Chondrocyte (in vitro differentiated cells): ENCODE data around the gene AFG3L2. TPM values are rescaled to one million over a fixed set of nuclear protein-coding genes. Genes with fewer than 3 reads are reported as not detected.
A peak's percentile ranks its signal among the peaks of the same experiment; 100 is the strongest.

Source experiments
- DNase-seq: peaks from one replicate; pipeline ENCODE4 v3.0.0; 2021; ENCODE audit warnings: mixed read lengths, low spot score
- H3K27ac Mint-ChIP-seq: one replicate; pipeline ENCODE4 v1.8.0; 2021; ENCODE audit warnings: mild to moderate bottlenecking, moderate library complexity, mixed read lengths; ENCODE audit not compliant: unreplicated experiment
- H3K27me3 Mint-ChIP-seq: 2 replicates; pipeline ENCODE4 v1.8.0; 2021; ENCODE audit warnings: low read depth, mixed read lengths
- H3K36me3 Mint-ChIP-seq: 2 replicates; pipeline ENCODE4 v1.8.0; 2021; ENCODE audit warnings: low read depth, mixed read lengths
- H3K4me1 Mint-ChIP-seq: 2 replicates; pipeline ENCODE4 v1.8.0; 2021; ENCODE audit warnings: low read depth, mild to moderate bottlenecking, mixed read lengths
- H3K4me3 Mint-ChIP-seq: one replicate; pipeline ENCODE4 v1.8.0; 2021; ENCODE audit warnings: mild to moderate bottlenecking, moderate library complexity, mixed read lengths; ENCODE audit not compliant: unreplicated experiment
- H3K9me3 Mint-ChIP-seq: 2 replicates; pipeline ENCODE4 v1.8.0; 2021; ENCODE audit warnings: low read depth, mixed read lengths
- CTCF ChIP-seq: fragments of 200-600 bp; sonication (generic); IDR thresholded peaks from 2 replicates; pipeline ENCODE4 v1.5.0; 2021; ENCODE audit warnings: antibody characterized with exemption, mild to moderate bottlenecking, moderate library complexity
- total RNA-seq: library from RNA; stranded (reverse); gene quantifications from 3 replicates; pipeline ENCODE4 v1.2.1, GENCODE V29; 2021

Gene AFG3L2
- total RNA-seq, 1 donor from 2014 or later = 38.5 TPM

GRCh38 chr18:12376034-12376753, 833 bp downstream of the AFG3L2 start:
- no peaks in the 10 kb centered on the region for H3K9me3 Mint-ChIP-seq
- H3K36me3 Mint-ChIP-seq = no peaks in the 10 kb centered on the region
- DNase-seq = no peak
- H3K27ac Mint-ChIP-seq = peak overlapping the region; percentile 94
- H3K4me3 Mint-ChIP-seq = peak overlapping the region; percentile 86
- H3K27me3 Mint-ChIP-seq = no peaks in the 10 kb centered on the region
- H3K4me1 Mint-ChIP-seq = peaks cover 46% of the 10 kb centered on the region
- no peak for TF ChIP-seq CTCF

GRCh38 chr18:12374401-12374800, 2.6 kb downstream of the AFG3L2 start:
- Mint-ChIP-seq H3K4me3 (peak overlapping the region; percentile 25), H3K36me3 (no peaks in the 10 kb centered on the region), H3K9me3 (no peaks in the 10 kb centered on the region), H3K27ac (peak overlapping the region; percentile 12), H3K27me3 (no peaks in the 10 kb centered on the region), H3K4me1 (peaks cover 46% of the 10 kb centered on the region)
- DNase-seq = no peak
- no peak for TF ChIP-seq CTCF

GRCh38 chr18:12373771-12374116, 3.3 kb downstream of the AFG3L2 start:
- DNase-seq = no peak
- no peak for TF ChIP-seq CTCF
- Mint-ChIP-seq H3K36me3 (peaks cover 2% of the 10 kb centered on the region), H3K4me3 (no peak overlapping the region), H3K27me3 (no peaks in the 10 kb centered on the region), H3K9me3 (no peaks in the 10 kb centered on the region), H3K4me1 (peaks cover 46% of the 10 kb centered on the region), H3K27ac (no peak overlapping the region)

GRCh38 chr18:12373116-12373770, 3.8 kb downstream of the AFG3L2 start:
- Mint-ChIP-seq H3K9me3 (no peaks in the 10 kb centered on the region), H3K27me3 (no peaks in the 10 kb centered on the region), H3K4me1 (peaks cover 46% of the 10 kb centered on the region), H3K36me3 (peaks cover 2% of the 10 kb centered on the region), H3K4me3 (no peak overlapping the region), H3K27ac (no peak overlapping the region)
- TF ChIP-seq CTCF = no peak
- DNase-seq = no peak

- DNase-seq = no peak
- TF ChIP-seq CTCF = no peak
- Mint-ChIP-seq H3K4me1 (peaks cover 40% of the 10 kb centered on the region), H3K36me3 (peaks cover 2% of the 10 kb centered on the region), H3K9me3 (no peaks in the 10 kb centered on the region), H3K27ac (no peak overlapping the region), H3K27me3 (no peaks in the 10 kb centered on the region), H3K4me3 (no peak overlapping the region)
Observed at GRCh38 chr18:12372406-12372805, 4.6 kb downstream of the AFG3L2 start.
